Measurements from ENCODE around the gene LRRC7. TPM values are rescaled to one million over a fixed set of nuclear protein-coding genes. Genes with fewer than 3 reads are reported as not detected.

LRRC7 gene
- total RNA-seq, 2 donors from 2014 or later: not detected

GRCh38 chr1:69553726-69554125 is 14.0 kb upstream of the LRRC7 start:
- no peak overlapping the region for H3K4me3 Mint-ChIP-seq
- H3K27ac Mint-ChIP-seq: no peak overlapping the region
- no peaks in the 10 kb centered on the region for H3K4me1 Mint-ChIP-seq
- ATAC-seq: no peak
- DNase-seq: no peak
- H3K36me3 Mint-ChIP-seq (ENCODE audit: low read depth): no peaks in the 10 kb centered on the region
- no peaks in the 10 kb centered on the region for H3K27me3 Mint-ChIP-seq
- H3K9me3 ChIP-seq (ENCODE audit: control insufficient read depth, low read length, poor library complexity, severe bottlenecking): no peaks in the 10 kb centered on the region

DNA sequence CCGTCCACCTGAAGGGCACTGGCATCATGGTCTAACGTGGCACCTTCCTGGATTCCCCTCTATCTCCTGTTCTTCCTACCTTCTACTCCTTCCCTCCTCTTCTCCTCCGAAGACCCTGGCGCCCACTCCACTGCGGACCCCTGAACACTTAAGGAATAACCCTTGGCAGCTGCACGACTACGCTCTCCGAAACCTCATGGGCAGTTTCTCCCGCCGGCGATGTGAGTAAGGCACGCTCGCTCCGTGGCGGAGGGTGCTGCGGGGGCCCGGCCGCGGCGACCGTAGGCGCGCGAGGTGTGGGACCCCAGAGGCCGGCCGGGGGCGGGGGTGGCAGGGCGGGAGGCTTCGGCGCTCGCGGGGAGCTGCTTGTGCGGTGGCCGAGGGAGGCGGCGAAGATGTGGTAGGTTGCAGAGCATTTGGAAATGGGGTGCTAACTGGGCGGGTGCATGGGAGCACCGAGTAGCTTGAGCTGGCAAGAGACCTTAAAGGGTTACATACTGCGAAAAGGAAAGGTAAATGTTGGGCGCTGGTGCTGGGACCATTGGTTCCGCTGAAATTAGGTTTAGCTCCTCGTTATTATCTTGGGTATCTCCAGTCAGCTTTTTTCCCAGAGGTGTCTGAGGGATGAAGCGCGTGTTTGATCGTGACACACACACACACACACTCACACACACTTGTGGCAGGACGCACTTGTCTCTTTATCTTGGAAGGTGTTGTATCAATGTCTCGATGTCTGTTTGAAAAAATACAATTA is 876 bp downstream of the LRRC7 start:
- Mint-ChIP-seq H3K27me3 (peaks cover 33% of the 10 kb centered on the region), H3K4me1 (no peaks in the 10 kb centered on the region), H3K4me3 (no peak overlapping the region), H3K27ac (no peak overlapping the region), H3K36me3 (ENCODE audit: low read depth) (peaks cover 3% of the 10 kb centered on the region)
- no peak for DNase-seq
- no peaks in the 10 kb centered on the region for H3K9me3 ChIP-seq (ENCODE audit: control insufficient read depth, low read length, poor library complexity, severe bottlenecking)
- no peak for ATAC-seq

DNA sequence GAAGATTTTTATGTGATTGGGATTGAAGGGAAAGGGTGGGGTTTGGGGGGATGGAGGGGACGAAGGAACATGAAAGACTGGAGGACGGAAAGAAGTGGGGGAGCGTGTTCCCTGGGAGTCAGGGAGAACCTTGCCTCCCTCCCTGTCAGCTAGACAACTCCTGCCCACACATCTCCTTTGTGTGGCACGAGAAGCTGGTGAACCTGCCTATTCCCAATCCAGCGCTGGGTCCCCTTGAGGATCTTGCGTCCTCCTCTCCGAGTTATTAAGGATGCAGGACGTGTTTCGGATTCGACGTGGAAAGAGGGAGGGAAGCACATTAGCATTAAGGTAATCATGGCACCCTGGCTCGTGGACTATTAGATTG is 1.4 kb downstream of the LRRC7 start:
- peaks cover 33% of the 10 kb centered on the region for H3K27me3 Mint-ChIP-seq
- H3K36me3 Mint-ChIP-seq (ENCODE audit: low read depth): peaks cover 3% of the 10 kb centered on the region
- ATAC-seq: no peak
- no peak overlapping the region for H3K27ac Mint-ChIP-seq
- no peak overlapping the region for H3K4me3 Mint-ChIP-seq
- no peaks in the 10 kb centered on the region for H3K4me1 Mint-ChIP-seq
- DNase-seq: no peak
- no peaks in the 10 kb centered on the region for H3K9me3 ChIP-seq (ENCODE audit: control insufficient read depth, low read length, poor library complexity, severe bottlenecking)

DNA sequence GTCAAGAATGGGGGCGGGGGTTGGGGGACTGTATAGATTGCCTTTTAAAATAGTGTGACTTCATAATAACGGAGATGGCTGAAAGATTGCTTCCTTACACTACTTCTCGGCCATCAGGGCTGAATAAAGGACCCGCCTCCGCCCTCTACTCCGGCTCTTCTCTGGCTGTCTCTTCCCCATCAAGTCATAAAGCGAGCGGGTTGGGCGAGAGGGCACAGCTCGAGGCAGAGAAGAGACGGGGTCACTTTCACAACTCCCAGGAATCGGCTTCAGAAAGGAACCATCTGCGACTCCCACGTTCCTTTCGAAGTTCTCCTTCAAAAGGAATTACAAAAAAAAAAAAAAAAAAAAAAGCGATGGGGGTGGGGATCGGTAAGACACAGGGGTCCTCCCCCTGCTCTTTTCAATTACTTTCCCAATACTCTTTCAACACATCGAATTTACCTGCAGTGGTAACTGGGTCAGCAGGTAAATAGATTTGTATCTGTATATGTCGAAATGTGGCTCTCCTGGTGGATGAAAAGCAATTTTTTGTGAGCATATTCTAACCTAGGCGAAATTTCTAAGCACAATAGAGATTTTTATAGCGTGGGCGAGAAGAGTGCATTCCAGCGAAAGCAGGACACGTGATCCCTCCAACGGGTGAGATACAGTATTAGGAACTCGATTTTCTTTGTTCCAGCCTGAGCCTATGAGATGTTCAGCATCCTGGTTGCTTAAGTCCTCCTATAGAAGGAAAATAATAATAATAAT is 2.0 kb downstream of the LRRC7 start:
- ATAC-seq: no peak
- no peaks in the 10 kb centered on the region for H3K9me3 ChIP-seq (ENCODE audit: control insufficient read depth, low read length, poor library complexity, severe bottlenecking)
- H3K27me3 Mint-ChIP-seq: peaks cover 33% of the 10 kb centered on the region
- H3K36me3 Mint-ChIP-seq (ENCODE audit: low read depth): peaks cover 3% of the 10 kb centered on the region
- H3K4me3 Mint-ChIP-seq: no peak overlapping the region
- no peak overlapping the region for H3K27ac Mint-ChIP-seq
- H3K4me1 Mint-ChIP-seq: no peaks in the 10 kb centered on the region
- DNase-seq: no peak

- DNase-seq (no peak), ATAC-seq (no peak)
- no peak overlapping the region for H3K4me3 Mint-ChIP-seq
- no peaks in the 10 kb centered on the region for H3K9me3 ChIP-seq (ENCODE audit: control insufficient read depth, low read length, poor library complexity, severe bottlenecking)
- no peaks in the 10 kb centered on the region for H3K4me1 Mint-ChIP-seq
- peaks cover 33% of the 10 kb centered on the region for H3K27me3 Mint-ChIP-seq
- H3K36me3 Mint-ChIP-seq (ENCODE audit: low read depth): peaks cover 3% of the 10 kb centered on the region
- no peak overlapping the region for H3K27ac Mint-ChIP-seq
Measured at GRCh38 chr1:69570356-69570755, 2.6 kb downstream of the LRRC7 start.

- ATAC-seq (no peak), DNase-seq (no peak)
- no peaks in the 10 kb centered on the region for H3K9me3 ChIP-seq (ENCODE audit: control insufficient read depth, low read length, poor library complexity, severe bottlenecking)
- Mint-ChIP-seq H3K4me3 (no peak overlapping the region), H3K36me3 (ENCODE audit: low read depth) (peaks cover 3% of the 10 kb centered on the region), H3K27ac (no peak overlapping the region), H3K4me1 (no peaks in the 10 kb centered on the region), H3K27me3 (peaks cover 21% of the 10 kb centered on the region)
Measured at GRCh38 chr1:69572921-69573320, 5.2 kb downstream of the LRRC7 start.

GRCh38 chr1:69573911-69574310 is 6.2 kb downstream of the LRRC7 start:
- H3K36me3 Mint-ChIP-seq (ENCODE audit: low read depth): peaks cover 2% of the 10 kb centered on the region
- H3K27ac Mint-ChIP-seq: no peak overlapping the region
- H3K27me3 Mint-ChIP-seq: peaks cover 18% of the 10 kb centered on the region
- no peaks in the 10 kb centered on the region for H3K9me3 ChIP-seq (ENCODE audit: control insufficient read depth, low read length, poor library complexity, severe bottlenecking)
- H3K4me1 Mint-ChIP-seq: no peaks in the 10 kb centered on the region
- ATAC-seq: no peak
- H3K4me3 Mint-ChIP-seq: no peak overlapping the region
- DNase-seq: no peak

GRCh38 chr1:69585666-69586065 is 17.9 kb downstream of the LRRC7 start:
- no peaks in the 10 kb centered on the region for H3K4me1 Mint-ChIP-seq
- no peaks in the 10 kb centered on the region for H3K36me3 Mint-ChIP-seq (ENCODE audit: low read depth)

DNA sequence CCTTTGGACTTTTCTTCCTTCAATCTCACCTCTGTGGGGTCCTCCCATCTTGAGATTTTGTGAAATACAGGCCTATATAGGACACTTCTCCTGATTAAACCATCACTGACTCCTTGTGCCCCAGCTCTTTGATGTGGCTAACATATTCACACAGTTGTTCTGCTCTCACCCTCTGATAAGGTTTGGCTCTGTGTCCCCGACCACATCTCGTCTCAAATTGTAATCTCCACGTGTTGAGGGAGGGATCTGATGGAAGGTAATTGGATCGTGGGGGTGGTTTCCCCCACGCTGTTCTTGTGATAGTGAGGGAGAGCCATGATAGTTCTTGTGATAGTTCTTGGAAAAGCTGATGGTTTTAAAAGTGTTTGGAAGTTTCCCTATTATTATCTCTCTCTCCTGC is 19.7 kb downstream of the LRRC7 start:
- Mint-ChIP-seq H3K36me3 (ENCODE audit: low read depth) (no peaks in the 10 kb centered on the region), H3K27me3 (no peaks in the 10 kb centered on the region), H3K4me1 (no peaks in the 10 kb centered on the region), H3K27ac (no peak overlapping the region), H3K4me3 (no peak overlapping the region)
- H3K9me3 ChIP-seq (ENCODE audit: control insufficient read depth, low read length, poor library complexity, severe bottlenecking): no peaks in the 10 kb centered on the region
- ATAC-seq (no peak), DNase-seq (no peak)

More at GRCh38 chr1:69585666-69586065, 17.9 kb downstream of the LRRC7 start:
- DNase-seq (no peak), ATAC-seq (no peak)
- no peaks in the 10 kb centered on the region for H3K9me3 ChIP-seq (ENCODE audit: control insufficient read depth, low read length, poor library complexity, severe bottlenecking)
- H3K27me3 Mint-ChIP-seq: no peaks in the 10 kb centered on the region
- H3K27ac Mint-ChIP-seq: no peak overlapping the region
- no peak overlapping the region for H3K4me3 Mint-ChIP-seq

DNA sequence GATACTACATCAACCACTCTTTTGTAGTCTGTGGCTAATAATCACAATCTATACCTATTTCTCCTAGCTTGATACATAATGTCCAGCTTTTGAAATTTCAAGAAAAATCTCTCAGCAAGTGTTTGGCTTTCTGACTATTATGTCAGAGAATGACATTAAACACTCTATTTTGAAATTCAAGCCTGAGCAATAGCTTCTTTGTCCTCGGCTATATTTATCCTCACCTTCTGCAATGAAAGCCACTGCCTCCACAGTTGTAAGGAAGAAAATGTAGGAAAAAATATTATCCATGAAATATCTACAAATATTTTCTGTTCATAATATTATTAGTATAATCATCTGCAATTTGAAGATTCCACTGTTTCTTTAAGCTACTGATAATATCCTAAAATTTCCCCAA is 22.1 kb downstream of the LRRC7 start:
- no peaks in the 10 kb centered on the region for H3K27me3 Mint-ChIP-seq
- no peak for ATAC-seq

DNA sequence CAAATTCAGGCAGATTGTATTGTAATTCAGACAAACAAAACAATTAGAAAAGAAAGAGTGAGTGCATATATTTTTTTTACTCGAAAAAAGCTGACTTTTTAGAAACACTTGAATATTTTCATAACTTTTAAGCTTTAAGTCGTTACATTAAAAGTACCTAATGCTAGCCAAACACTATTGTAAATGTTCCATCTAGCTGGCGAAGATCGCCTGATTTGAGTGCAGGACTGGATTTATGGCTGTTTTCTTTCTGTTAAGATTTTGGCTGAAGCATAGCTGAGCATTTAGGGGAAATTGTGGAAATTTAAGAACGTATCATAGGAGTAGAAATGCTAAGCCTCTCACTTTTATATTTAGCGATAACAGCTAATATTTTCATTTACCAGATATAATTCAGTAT is 24.6 kb downstream of the LRRC7 start:
- no peak for ATAC-seq
- no peak for DNase-seq
- Mint-ChIP-seq H3K4me3 (no peak overlapping the region), H3K27me3 (no peaks in the 10 kb centered on the region), H3K36me3 (ENCODE audit: low read depth) (no peaks in the 10 kb centered on the region), H3K4me1 (no peaks in the 10 kb centered on the region), H3K27ac (no peak overlapping the region)
- H3K9me3 ChIP-seq (ENCODE audit: control insufficient read depth, low read length, poor library complexity, severe bottlenecking): no peaks in the 10 kb centered on the region

More for the DNA sequence above, 22.1 kb downstream of the LRRC7 start:
- no peaks in the 10 kb centered on the region for H3K9me3 ChIP-seq (ENCODE audit: control insufficient read depth, low read length, poor library complexity, severe bottlenecking)
- Mint-ChIP-seq H3K27ac (no peak overlapping the region), H3K4me3 (no peak overlapping the region), H3K4me1 (no peaks in the 10 kb centered on the region), H3K36me3 (ENCODE audit: low read depth) (no peaks in the 10 kb centered on the region)
- DNase-seq: no peak

DNA sequence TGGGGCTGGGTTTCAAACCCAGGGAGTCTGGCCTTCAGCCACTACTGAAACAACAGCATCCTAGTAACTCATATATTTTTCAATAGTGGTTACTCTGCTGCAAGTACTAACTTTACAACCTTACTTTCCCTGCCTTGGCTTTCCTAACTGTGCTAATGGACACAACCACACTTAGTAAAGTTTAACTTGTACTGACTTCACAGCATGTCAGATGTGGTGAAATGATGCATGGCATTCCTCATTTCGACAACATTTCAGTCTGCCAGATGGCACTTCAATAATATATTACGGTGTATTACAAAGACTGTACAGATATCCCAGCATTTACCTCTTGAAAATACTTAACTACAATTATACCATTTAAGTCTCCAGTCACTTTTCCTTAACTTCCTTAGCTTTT is 27.8 kb downstream of the LRRC7 start:
- ATAC-seq (no peak), DNase-seq (no peak)
- Mint-ChIP-seq H3K36me3 (ENCODE audit: low read depth) (no peaks in the 10 kb centered on the region), H3K4me1 (no peaks in the 10 kb centered on the region), H3K27me3 (no peaks in the 10 kb centered on the region), H3K4me3 (no peak overlapping the region), H3K27ac (no peak overlapping the region)
- no peaks in the 10 kb centered on the region for H3K9me3 ChIP-seq (ENCODE audit: control insufficient read depth, low read length, poor library complexity, severe bottlenecking)

- no peak overlapping the region for H3K27ac Mint-ChIP-seq
- H3K4me3 Mint-ChIP-seq: no peak overlapping the region
- H3K27me3 Mint-ChIP-seq: no peaks in the 10 kb centered on the region
- no peaks in the 10 kb centered on the region for H3K36me3 Mint-ChIP-seq (ENCODE audit: low read depth)
- H3K9me3 ChIP-seq (ENCODE audit: control insufficient read depth, low read length, poor library complexity, severe bottlenecking): no peaks in the 10 kb centered on the region
- DNase-seq (no peak), ATAC-seq (no peak)
- no peaks in the 10 kb centered on the region for H3K4me1 Mint-ChIP-seq
Measured at GRCh38 chr1:69611316-69611715, 43.6 kb downstream of the LRRC7 start.

GRCh38 chr1:69613414-69613813 is 45.7 kb downstream of the LRRC7 start:
- Mint-ChIP-seq H3K4me3 (no peak overlapping the region), H3K27ac (no peak overlapping the region), H3K4me1 (no peaks in the 10 kb centered on the region), H3K27me3 (no peaks in the 10 kb centered on the region), H3K36me3 (ENCODE audit: low read depth) (no peaks in the 10 kb centered on the region)
- no peak for ATAC-seq
- DNase-seq: no peak
- H3K9me3 ChIP-seq (ENCODE audit: control insufficient read depth, low read length, poor library complexity, severe bottlenecking): no peaks in the 10 kb centered on the region
